PC-9 (cell line): ENCODE measurements around the gene RHOD. TPM values are rescaled to one million over a fixed set of nuclear protein-coding genes. Genes with fewer than 3 reads are reported as not detected.

ENCODE experiments used
- BruUV-seq: library from RNA; stranded (reverse); fragments of 400-500 nt; replicated peaks from 2 replicates; lab custom pipeline; 2021; lab: Mats Ljungman, UMichigan
- CTCF ChIA-PET: fragments of 300-600 bp; sonication (Branson Sonifier 250); formaldehyde crosslinking; loops from one replicate; lab custom pipeline; 2022; ENCODE audit warnings: antibody characterized with exemption; lab: Charles Lee
- POLR2A ChIA-PET: fragments of 300-600 bp; sonication (Branson Sonifier 250); formaldehyde crosslinking; loops from one replicate; lab custom pipeline; 2022; ENCODE audit warnings: antibody characterized with exemption; ENCODE audit not compliant: unreplicated experiment; lab: Charles Lee
- DNase-seq, 2 experiments: peaks; one replicate each; pipeline versions ENCODE4 v3.0.0 to v3.0.0-alpha.2; 2015 to 2022; ENCODE audit warnings: mixed read lengths in 1 of 2
- H2AFZ ChIP-seq: fragments of 200-600 bp; sonication (generic); 2 replicates; pipeline ENCODE4 v1.8.1; 2017; ENCODE audit warnings: antibody characterized with exemption
- H3F3A ChIP-seq: fragments of 200-600 bp; sonication (generic); 2 replicates; pipeline ENCODE4 v1.8.1; 2017; ENCODE audit warnings: antibody characterized with exemption, mild to moderate bottlenecking, low read depth; ENCODE audit not compliant: insufficient read depth
- H3K27ac ChIP-seq: fragments of 200-600 bp; sonication (generic); 2 replicates; pipeline ENCODE4 v1.6.1; 2016; ENCODE audit warnings: mixed run types
- H3K27me3 ChIP-seq: fragments of 200-600 bp; sonication (generic); 2 replicates; pipeline ENCODE4 v1.6.1; 2016; ENCODE audit warnings: low read depth, mixed run types; ENCODE audit not compliant: insufficient read depth
- H3K36me3 ChIP-seq: fragments of 200-600 bp; sonication (generic); 2 replicates; pipeline ENCODE4 v1.6.1; 2016; ENCODE audit warnings: low read depth, mixed run types
- H3K4me1 ChIP-seq: fragments of 200-600 bp; sonication (generic); replicated peaks from 2 replicates; pipeline ENCODE4 v1.6.1; 2016; ENCODE audit warnings: mixed run types; ENCODE audit not compliant: insufficient read depth
- H3K4me2 ChIP-seq: fragments of 200-600 bp; sonication (generic); 2 replicates; pipeline ENCODE4 v1.6.1; 2017; ENCODE audit warnings: mixed run types
- H3K4me3 ChIP-seq: fragments of 200-600 bp; sonication (generic); 2 replicates; pipeline ENCODE4 v1.6.1; 2016; ENCODE audit warnings: mixed run types
- H3K79me2 ChIP-seq: fragments of 200-600 bp; sonication (generic); 2 replicates; pipeline ENCODE4 v1.6.1; 2017; ENCODE audit warnings: low read depth, mixed run types
- H3K9me2 ChIP-seq: fragments of 200-600 bp; sonication (generic); 2 replicates; pipeline ENCODE4 v1.8.1; 2017; ENCODE audit warnings: mild to moderate bottlenecking; ENCODE audit not compliant: insufficient read depth
- H3K9me3 ChIP-seq: fragments of 200-600 bp; sonication (generic); 2 replicates; pipeline ENCODE4 v1.8.1; 2016; ENCODE audit warnings: low read depth; ENCODE audit not compliant: insufficient read depth
- H4K20me1 ChIP-seq: fragments of 200-600 bp; sonication (generic); 2 replicates; pipeline ENCODE4 v1.8.1; 2017; ENCODE audit not compliant: insufficient read depth
- CTCF ChIP-seq: fragments of 200-600 bp; sonication (generic); conservative IDR thresholded peaks from 2 replicates; pipeline ENCODE4 v1.6.1; 2017; ENCODE audit warnings: mixed run types, antibody characterized with exemption, mild to moderate bottlenecking, moderate library complexity
- EZH2 ChIP-seq: fragments of 200-600 bp; sonication (generic); IDR thresholded peaks from 2 replicates; pipeline ENCODE4 v1.8.0; 2017; ENCODE audit warnings: antibody characterized with exemption, low read depth
- intact Hi-C: fragments of 100-400 bp; cut with micrococcal nuclease; formaldehyde crosslinking; loops from one replicate; pipeline ENCODE4 v1.10.0; 2022; ENCODE audit not compliant: unreplicated experiment
- total RNA-seq: library from RNA; stranded (reverse); gene quantifications from 2 replicates; pipeline ENCODE4 v1.2.3, GENCODE V29; 2021

The RHOD gene
- total RNA-seq, 1 experiment from 2014 or later: 127 TPM

DNA sequence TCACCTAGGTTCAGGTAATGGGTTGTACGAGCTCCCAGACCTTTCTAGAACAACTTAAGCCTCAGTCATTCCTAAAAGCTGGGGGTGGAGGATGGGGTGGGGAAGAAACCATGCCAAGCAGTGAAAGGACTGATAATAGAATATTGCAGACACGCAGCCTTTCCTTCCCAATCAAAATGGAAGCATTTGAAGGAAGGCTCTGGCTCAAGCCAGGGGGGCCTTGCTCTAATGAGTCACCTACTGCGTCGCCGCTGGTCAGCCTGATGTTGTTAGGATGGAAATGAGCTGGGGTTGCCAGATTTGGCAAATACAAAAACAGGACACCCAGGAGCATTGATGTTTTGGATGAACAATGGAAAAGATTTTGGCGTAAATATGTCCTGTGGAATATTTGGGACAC, 27.5 kb upstream of the RHOD start:
- H3K79me2 ChIP-seq: no peaks in the 10 kb centered on the region
- BruUV-seq: no TSS peak
- no peaks in the 10 kb centered on the region for H4K20me1 ChIP-seq
- ChIA-PET POLR2A (interaction anchor here (0.7 kb wide), 1 partner anchor 19 kb away, joined by 4 read pairs; no protein-coding TSS in a partner anchor), CTCF (no interaction called here)
- no peaks in the 10 kb centered on the region for H3K36me3 ChIP-seq
- H3K27ac ChIP-seq: no peak overlapping the region
- no peaks in the 10 kb centered on the region for H3K9me2 ChIP-seq
- no peak overlapping the region for H2AFZ ChIP-seq
- TF ChIP-seq CTCF (no peak), EZH2 (no peak)
- H3K27me3 ChIP-seq: no peaks in the 10 kb centered on the region
- no peak overlapping the region for H3K4me3 ChIP-seq
- no peak overlapping the region for H3K4me2 ChIP-seq
- no peaks in the 10 kb centered on the region for H3K9me3 ChIP-seq
- peaks cover 71% of the 10 kb centered on the region for H3K4me1 ChIP-seq
- intact Hi-C loops: no loop called here
- no peak for DNase-seq
- H3F3A ChIP-seq: peaks cover 58% of the 10 kb centered on the region

DNA sequence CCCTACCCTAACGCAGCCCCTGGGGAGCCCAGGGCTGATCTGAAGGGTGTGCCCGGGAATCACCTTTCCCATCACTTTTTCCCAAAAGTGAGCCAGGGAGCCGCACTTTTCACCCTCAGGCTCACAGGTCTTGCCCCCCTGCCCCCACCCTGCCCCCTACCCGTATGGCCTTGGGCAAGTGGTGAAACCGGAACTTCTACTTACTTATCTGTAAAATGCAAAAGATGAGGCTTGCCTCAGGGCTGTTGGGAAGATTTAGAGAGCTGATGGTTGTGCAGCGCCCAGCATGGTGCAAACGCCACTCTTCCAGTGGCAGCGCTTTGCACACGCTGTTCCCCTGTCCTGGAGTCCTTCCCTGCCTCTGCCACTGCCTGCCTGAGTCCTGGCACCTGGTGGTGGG, 25.7 kb upstream of the RHOD start:
- Histone ChIP-seq H3K9me2 (no peaks in the 10 kb centered on the region), H3K79me2 (no peaks in the 10 kb centered on the region), H3K36me3 (no peaks in the 10 kb centered on the region), H3K4me3 (no peak overlapping the region), H3K27ac (peak overlapping the region; percentile 77), H3K4me2 (peak overlapping the region; percentile 76), H4K20me1 (no peaks in the 10 kb centered on the region), H3F3A (peaks cover 61% of the 10 kb centered on the region), H2AFZ (no peak overlapping the region), H3K9me3 (no peaks in the 10 kb centered on the region), H3K4me1 (peaks cover 64% of the 10 kb centered on the region), H3K27me3 (no peaks in the 10 kb centered on the region)
- ChIA-PET CTCF (interaction anchor here (0.6 to 1.1 kb wide), 3 partner anchors 9 to 1261 kb away, joined by 3 to 10 read pairs (median 4); no protein-coding TSS in a partner anchor), POLR2A (interaction anchor here (0.5 to 0.7 kb wide), 3 partner anchors 29 to 175 kb away, joined by 3 read pairs; no protein-coding TSS in a partner anchor)
- TF ChIP-seq CTCF (no peak), EZH2 (no peak)
- no TSS peak for BruUV-seq
- DNase-seq: peak; percentile 43 to 67
- intact Hi-C loops: loop anchor here (1.0 to 5.0 kb wide), 4 partner anchors 24 to 549 kb away; partner anchors contain the start of genes DPP3 and PC

DNA sequence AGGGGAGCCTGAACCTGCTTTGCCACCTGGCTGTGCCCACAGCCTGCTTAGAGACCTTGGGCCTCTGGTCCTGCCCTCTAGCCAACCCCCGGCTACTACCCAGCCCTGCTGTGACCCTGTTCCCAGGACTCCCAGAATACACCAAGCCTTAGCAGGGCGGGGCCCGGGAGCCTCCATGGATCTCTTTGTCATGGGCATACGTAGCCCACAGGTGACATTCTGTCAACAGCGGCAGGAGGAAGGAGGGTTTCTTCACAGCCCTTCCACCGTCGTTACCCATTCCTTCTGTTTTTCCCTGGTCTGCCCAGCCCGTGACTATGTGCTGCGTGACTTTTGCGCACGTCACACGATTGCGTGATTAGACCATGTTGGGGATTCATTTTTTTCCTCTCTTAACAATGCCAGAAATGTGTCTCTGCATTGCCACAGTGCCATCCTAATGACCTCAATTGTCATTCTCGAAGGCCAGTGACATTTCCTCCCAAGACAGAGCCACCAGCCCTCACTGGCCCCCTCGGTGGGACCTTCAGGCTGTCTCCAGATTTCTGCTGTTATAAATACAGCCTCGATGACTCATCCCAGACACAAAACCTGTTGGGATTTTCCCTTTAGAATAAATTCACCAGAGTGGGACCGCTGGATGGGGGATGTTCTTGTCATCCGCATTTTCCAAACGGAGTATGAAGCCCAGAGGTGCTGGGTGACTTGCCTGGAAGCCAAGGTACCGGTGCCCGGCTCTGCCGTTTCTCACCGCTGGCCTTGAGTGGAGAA, 24.7 kb upstream of the RHOD start:
- ChIA-PET POLR2A (interaction anchor here (0.5 to 0.8 kb wide), 5 partner anchors 13 to 1304 kb away, joined by 3 to 8 read pairs (median 3); no protein-coding TSS in a partner anchor), CTCF (interaction anchor here (1.1 kb wide), 1 partner anchor 10 kb away, joined by 4 read pairs; no protein-coding TSS in a partner anchor)
- H3K27me3 ChIP-seq: no peaks in the 10 kb centered on the region
- H3K4me1 ChIP-seq: peaks cover 57% of the 10 kb centered on the region
- TSS peak; percentile 79 for BruUV-seq
- peak overlapping the region; percentile 22; the same call in 1 of the 2 replicates for H3K4me3 ChIP-seq
- intact Hi-C loops: loop anchor here (1.0 to 5.0 kb wide), 4 partner anchors 23 to 550 kb away; partner anchors contain the start of genes DPP3 and PC
- H2AFZ ChIP-seq: 0 out of 2 replicates have a peak overlapping the region, but pooled peaks have one; percentile 10
- H3K36me3 ChIP-seq: no peaks in the 10 kb centered on the region
- DNase-seq: peak; percentile 92
- H3K27ac ChIP-seq: peak overlapping the region; percentile 77
- no peaks in the 10 kb centered on the region for H4K20me1 ChIP-seq
- H3K79me2 ChIP-seq: no peaks in the 10 kb centered on the region
- H3F3A ChIP-seq: peaks cover 54% of the 10 kb centered on the region
- no peaks in the 10 kb centered on the region for H3K9me3 ChIP-seq
- H3K9me2 ChIP-seq: no peaks in the 10 kb centered on the region
- peak overlapping the region; percentile 76 for H3K4me2 ChIP-seq
- TF ChIP-seq CTCF (no peak), EZH2 (no peak)
